GM19395 (cell line): ENCODE data around the gene TRPM3.

Source experiments
- ATAC-seq: cut with Tn5 transposase; IDR thresholded peaks from one replicate; pipeline ENCODE4 v1.9.1; 2021; ENCODE audit warnings: mild to moderate bottlenecking, moderate library complexity; ENCODE audit not compliant: unreplicated experiment

The TRPM3 gene

DNA sequence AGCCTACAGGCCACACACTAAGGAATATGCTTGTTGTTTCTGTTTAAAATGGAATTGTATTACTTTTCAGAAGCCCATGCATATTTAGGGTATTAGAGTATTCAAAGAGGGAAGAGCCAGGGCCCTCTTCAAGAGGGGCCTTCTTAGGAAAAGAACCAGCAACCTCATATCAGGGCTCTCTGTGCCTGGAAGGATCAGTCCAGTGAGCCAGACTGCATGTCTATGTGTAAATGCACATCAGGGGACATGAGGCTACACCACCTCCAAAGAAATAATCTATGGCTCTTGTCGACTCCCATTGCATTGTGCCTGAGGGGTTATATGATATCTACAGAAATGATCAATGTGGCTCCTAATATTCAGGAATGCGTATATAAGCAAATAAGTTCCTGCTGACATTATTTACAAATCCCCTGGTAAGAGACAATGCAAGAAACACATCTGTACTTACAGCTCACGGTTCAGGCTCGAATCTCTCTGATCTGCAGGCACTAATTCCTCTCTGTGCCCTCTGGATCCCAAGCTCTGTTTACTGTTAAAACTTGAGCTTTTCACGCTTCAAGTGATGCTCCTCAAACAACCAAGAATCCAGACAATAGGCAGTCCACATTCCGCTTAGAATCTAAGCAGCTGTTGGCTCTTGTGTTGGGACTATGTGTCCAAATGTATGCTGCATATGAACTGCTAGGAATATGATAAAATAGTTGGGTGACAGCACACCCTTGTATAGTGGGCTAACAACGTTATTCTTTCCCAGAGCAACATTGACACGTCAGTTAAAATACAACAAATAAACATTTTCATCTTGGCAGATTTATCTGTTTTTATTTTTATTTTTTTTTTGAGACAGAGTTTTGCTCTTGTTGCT lies 556.7 kb downstream of the TRPM3 start:
- ATAC-seq = no peak

DNA sequence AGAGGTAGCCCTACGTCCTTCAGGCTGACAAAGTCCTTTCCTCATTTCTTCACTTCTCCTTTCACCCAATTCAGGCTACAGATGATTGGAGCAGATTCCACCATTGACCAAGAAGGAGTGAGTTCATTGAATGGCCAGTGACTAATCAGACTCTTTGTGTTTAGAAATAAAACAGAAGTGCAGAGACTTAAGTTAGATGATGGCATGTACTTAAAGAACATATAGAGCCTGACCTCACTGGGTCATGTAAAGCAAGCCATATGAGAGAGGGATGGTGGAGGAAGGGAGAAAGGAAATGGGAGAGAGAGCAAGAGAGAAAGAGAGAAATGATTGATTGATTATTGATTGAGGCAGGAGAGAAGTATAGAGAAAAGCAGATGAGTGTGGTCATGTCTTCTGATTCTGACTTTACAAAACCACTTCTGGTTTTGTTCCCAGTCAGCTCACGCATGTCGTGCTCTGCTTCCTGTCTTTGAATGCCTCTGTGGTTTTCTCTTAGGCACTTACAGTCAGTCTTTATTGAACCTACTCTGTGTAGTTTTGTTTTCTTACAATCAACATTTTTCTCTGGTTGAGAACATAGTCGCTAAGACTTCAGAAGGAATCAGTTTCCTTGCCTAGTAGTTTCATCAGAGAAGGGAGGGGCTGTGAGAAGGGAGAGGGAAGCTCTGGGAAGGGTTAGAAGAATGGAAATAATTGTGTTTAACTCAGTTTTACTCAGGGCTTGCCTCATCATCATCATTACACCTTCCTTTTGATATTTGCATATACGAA lies 557.8 kb downstream of the TRPM3 start:
- peak; percentile 99 for ATAC-seq

DNA sequence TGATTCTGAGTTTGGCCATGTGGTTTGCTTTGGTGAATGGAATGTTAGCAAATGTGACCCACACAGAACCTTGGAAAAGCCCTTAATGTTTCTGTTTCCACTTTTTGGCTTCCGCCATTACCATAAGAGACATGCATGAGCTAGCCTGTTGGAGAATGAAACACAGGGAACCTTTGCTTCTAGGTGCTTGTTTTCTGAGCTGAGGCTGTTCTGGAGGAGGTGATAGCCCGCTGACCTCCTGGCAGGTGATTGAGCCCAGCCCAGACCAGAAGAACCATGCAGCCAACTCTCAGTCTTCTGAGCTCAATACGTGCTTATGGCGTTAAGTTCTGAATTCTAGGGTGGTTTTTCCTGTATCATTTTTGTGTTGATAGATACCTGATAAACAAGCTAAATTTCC lies 558.4 kb downstream of the TRPM3 start:
- ATAC-seq = no peak

DNA sequence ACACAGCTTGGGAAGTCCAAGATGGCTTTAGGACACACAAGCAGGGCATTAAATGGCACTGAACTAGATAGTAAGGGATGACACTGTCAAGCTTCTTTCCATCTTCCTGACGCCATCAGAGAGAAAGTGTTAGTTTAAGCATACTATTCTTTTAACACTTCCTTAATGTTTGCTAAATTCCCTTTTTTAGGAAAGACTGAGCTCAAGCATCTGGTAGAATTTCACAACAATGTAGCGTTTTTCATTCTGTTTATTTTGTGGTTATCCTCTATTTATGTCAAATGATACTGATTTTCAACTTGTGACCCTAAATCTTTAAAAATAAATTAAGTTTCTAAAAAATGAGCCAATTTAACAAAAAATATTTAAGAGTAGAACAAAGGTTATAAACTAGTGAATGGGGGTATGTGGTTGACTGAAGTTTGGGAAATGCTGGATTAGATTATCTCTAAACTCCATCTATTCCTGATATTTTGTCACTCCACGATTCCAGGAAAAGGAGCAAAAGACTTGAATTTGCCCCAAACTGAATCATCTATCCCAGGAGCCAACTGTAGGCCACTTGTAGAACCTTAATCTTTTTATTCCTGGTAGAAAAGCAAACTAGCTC lies 559.5 kb downstream of the TRPM3 start:
- no peak for ATAC-seq

DNA sequence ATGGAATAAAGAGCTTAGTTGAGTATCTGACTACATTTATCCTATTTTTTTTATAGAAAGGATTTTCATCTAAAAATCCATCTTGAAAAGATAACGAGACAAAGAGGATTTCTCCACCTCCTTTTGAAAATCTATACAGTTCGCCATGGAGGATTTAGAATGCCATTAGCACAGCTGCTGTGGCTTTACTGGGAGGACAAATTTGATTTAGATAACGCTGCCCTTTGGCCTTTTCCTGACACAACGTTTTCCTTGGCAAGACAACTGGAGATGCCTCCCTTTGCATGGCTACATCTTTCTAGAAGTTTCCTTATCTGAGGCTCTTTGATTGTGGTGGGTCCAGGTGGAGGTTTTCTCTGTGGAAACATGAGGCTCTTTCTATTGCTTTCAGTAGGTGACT lies 560.3 kb downstream of the TRPM3 start:
- no peak for ATAC-seq

DNA sequence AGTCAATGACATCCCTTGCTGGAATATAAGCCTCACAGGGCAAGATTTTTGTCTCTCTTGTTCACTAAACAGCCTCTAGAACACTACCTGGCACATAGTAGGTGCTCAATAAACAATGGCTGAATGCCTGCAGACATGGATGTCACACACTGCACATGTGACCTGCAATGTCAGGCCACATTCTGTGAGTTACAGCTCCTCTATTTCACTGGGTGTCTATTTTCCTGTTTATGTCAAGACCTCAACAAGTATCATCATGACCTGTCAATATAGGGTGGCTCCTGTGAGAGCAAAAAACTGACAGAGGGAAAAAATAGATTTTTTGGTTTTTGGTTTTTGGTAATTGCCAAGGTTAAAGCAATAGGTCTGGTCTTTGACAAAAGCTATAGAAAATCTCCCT lies 562.3 kb downstream of the TRPM3 start:
- ATAC-seq = no peak

DNA sequence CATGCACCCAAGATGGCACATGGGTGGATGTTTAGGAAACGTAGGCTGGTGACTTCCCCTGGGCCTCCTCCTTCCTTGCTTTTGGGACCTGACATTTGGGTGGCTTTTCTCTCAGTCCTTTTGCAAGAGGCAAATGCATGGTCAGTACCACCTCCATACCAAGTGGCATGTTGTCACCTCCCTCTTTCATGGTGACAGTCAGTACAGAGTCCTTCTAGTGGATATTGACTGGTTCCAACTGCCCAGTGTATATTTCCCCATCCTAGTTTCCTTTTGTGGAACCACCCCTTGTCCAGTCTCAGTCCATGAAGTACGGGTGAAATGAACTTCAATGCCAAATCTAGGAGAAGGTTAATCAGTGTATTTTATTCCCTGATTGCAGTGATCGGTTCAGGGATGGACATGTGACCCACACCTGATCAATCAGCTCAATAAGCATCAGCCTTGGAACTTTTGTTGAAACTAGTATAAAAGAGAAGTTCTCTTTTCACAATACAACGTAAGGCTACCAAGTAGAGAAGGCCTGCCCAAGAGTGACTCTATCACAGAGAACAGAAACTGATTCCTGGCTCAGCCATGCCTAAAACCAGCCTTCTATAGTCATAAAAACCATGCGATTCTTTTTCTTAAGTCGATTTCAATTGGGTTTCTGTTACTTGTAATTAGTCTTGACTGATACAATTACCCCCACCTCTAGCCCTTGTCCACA lies 563.6 kb downstream of the TRPM3 start:
- peak; percentile 99 for ATAC-seq

DNA sequence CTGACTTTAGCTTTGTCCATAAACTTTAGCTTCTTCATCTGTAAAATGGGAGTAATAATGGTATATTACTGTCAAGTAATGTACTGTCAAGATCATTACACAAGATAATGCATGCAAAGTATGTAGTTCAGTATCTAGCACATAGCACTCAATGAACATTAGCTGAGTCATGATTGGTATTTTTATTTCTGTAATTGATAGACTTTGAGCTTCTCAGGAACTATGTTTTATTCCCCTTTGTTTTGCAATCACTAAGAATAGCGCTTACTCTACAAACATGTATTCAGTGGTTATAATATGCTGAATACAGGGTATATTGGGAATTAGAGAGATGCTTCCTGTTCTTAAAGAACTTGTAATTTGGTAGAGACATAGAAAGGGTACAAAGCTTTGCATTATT lies 564.6 kb downstream of the TRPM3 start:
- no peak for ATAC-seq

DNA sequence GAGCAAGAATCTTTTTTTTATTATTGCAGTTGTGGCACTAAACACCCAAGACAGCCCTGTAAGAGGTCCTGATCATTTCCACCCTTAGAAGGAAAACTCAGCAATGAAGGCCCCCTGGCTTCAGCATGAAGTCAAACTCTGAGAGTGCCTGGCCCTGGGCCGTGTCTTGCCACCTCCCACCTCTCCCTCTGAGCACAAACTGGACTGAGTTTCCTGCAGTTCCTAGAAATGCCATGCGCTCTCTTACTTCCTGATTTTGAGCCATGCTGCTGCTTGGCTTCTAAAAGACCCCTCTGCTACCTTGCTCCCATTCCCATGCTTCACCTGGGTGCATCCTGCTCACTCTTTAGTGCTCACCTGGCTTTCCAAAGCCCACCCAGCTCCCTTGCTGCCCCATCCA lies 566.5 kb downstream of the TRPM3 start:
- no peak for ATAC-seq

DNA sequence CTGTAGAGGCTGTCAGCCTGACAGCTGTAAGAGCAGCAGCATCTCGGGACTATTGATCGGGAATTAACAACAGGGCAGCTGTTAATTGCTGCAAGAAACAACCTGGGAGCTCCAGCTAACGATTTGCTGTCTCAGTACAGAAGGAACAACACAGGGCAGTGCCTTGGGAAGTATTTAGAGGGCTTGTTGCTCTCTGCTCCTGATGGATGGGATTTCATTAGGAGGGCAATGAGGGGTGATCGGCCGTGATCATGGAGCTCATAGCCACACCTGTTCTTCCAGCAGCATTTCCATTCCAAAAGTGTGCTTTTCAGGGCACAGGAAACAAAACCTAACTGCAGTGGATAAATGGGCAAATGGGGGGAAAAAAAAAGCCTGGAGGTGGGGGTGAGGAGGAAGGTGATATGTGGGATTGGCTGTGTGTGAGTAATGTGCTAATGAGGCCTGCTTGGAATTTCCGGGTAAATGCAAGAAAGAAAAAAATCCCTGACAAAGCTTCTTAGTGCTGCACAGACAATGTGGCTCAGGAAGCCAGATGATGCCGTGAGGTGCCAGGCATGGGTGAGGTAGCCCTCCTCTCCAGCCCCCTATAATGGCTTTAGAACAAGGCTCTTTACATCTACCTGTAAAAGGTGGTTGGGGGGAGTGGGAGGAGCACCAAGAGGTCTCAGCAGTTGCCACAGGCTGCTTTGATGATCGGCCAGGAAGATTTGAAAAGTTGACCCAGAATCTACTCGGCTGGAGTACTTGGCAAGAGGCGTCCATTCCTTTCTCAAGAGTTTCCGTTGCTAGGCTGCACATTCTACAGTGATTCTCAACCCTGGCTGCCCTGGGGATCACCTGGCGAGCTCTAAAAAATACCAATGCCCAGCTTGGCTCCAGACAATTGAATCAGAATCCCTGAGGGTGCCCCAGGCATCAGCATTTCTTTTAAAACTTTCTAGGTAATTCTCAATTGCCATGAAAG lies 567.4 kb downstream of the TRPM3 start:
- no peak for ATAC-seq

DNA sequence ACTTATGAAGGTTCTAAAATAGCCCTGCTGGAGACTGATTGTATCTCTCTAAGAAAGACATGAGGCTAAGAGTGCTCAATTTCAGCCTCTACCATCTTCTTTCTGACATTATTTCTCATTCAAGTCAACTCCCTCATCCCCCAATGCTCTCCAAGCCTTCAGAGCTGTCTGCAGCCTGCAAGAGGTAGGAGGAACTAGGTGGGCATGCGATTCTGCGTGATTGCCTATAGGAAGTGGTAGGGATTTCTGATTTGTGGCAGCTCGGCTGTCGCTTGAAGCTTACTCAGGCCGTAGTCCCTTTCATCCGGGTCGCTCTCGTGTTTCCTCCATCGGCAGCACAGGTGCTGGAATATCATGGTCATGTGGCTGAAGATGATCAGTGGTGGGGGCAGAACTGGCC lies 568.9 kb downstream of the TRPM3 start:
- ATAC-seq = no peak

DNA sequence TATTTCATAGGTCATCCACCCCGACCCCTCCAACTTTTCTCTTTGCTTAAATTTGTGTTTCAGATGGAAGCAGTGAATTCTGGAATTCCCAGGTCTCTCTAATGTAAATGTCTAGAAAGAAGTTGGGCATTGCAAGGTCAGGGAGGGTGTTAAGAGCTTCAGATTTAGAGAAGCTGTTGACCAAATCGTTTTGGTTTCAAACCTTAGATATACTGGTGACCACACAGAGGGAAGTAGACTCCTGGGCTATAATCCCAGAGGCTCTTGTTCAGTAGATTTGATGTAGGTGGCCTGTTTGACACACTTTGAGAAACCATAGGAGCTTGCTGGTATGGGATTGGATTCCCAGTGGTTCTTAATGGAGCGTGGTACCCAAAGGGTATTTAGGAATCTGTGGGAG lies 569.6 kb downstream of the TRPM3 start:
- no peak for ATAC-seq

DNA sequence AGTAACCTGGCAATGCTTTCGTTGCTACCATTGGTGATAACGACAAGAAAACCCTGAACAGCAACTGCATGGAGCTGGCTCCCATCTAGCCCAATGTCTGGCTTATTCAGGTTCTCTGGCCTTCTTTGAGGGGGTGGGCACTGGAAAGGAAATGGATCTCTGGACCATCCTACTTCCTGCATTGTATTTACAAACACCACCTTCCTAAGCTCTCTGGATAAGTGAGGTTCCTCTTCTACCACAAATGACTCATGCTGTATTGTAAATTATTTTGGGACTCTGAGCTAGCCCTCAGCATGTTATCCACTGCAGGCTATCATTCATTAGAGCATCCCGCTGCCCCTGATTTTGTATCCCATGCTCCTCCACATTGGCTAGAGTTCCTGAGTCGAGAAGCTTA lies 570.0 kb downstream of the TRPM3 start:
- ATAC-seq = no peak

DNA sequence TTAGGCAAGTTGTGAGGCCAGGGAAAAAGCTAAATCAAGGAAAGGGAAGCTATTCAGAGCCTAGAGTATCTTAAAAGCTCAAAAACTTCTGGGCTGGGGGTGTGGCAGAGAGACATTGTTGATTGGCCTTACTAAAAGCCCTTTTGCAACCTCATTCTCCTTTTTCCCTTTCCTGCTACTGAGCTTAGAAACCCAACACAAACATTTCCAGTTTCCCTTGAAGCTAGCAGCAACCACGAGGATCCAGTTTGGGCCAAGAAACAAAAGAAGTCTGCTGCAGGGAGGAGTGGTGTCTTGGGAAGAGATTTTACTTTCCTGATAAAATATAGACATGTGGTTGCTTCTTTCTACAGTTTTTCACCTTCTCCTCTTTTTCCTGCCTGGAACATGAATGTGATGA lies 571.5 kb downstream of the TRPM3 start:
- no peak for ATAC-seq

DNA sequence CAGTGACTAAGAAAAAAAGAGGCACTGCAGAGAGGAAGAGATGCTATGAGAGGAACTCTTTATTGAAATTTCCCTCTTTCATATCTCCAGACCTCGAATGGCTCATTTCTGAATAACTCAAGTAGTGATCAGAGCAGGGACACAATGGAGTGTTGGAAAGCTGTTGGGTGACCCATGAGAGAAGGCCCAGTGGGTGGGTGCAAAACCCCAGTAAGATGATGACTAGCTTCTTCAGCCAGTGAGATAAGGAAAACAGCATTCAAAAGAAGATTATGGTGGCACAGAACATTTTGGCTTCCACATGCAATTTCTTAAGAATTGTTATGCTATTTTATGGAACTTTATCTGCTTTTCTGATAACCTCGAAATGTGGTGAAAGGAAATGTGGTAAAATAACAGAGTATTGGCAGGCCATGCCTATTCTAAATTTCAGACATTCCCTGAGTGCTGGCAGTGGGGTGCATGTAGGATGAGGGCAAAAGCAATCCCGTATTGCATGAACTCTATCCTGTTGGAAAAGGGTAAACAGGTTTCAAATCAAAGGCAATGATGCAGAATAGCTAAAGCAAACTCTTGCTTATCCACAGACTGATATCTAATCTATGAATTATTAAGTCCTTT lies 579.0 kb downstream of the TRPM3 start:
- ATAC-seq = no peak

DNA sequence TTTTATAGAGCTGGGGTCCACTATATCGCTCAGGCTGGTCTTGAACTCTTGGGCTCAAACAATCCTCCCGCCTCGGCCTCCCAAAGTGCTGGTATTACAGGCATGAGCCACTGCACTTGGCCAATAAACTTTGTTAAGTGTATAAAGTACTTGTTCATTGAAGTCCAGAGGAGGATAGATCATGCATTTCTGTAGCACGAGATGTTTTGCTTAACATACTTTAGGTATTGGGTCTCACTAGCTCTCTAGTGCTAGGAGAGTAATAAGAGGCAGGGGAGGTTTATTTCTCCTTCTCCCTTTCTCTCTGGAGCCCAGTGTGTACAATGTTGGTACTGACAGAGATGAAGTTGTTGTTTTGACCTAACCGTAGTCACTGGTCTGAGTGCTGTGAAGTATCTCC lies 581.4 kb downstream of the TRPM3 start:
- no peak for ATAC-seq

DNA sequence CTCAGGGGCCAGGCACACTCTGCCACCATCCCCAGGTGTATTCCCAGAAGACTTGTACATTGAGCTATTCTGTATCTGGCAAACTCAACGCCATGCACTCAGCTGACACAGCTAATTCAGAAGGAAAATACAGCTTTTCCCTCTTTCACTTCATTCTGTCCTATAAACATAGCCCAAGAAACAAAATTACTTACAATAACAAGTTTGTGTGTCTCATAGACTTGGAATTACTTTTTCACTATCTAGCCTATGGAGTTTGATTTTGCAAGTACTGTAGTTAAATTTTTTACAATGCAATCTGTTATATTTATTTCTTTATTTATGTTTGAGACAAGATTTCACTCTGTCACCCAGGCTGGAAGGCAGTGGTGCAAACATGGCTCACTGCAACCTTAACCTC lies 581.9 kb downstream of the TRPM3 start:
- no peak for ATAC-seq

DNA sequence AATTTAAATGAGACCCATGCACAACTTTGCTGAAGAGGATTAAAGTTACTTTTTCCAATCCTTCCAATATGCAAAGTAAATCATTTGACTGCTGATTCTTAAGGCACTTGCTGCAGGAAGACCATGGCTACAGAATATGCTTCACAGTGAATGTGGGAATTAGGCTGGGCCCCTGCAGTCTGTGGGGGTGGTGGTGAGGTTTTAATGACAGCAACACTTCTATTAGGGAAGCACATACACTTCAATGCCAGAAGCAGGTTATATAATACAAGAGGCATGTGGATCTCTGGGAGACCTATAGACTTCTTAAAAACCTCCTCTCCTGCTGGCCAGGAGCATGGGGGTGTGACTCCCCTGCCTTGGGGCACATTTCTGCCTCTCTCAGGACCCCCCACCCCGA lies 582.4 kb downstream of the TRPM3 start:
- ATAC-seq = no peak

DNA sequence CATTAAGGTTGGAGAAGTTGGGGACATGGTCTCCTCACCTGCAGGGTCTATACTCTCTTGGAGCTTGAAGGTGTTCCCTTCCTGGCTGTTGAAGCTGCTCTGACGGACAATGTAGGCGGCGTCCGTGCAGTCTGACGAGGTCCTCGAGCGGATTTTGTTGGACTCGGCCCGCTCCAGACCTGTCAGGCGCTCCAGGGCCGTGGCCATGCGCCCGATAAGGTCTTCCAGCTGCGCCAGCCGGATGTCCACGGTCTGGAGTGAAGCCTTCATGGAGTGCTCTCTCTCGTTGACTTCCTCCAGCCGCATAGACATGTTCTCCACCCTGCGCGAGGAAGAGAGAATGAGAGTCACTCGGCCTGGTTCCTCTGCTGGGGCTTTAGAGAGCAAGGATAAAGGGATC lies 584.3 kb downstream of the TRPM3 start:
- ATAC-seq = no peak
